ENCODE data around the gene IL9R.
"Not testable (repeated sequence)": the region's sequence is repeated elsewhere in the genome, so short reads cannot be mapped to it uniquely, and the experiment has no call there.

Gene IL9R

DNA sequence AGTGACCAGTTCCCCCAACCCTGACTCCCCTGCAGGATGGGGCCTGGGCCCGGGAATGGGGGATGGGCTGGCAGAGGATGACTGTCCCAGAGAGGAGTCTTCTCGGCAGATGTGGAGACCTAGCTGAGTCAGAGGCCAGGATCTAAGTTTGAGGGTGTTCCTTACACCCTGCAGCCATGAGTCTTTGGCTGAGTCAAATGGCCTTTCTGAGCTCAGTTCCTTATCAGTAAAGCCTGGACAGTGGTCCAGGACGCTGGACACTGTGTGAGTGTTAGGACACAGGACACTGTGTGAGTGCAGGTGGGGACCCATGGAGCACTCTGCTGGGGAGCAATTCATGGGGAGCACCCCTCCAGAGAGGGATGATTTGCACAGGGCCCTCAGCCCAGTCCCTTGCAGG lies 5.0 kb downstream of the IL9R start:
- Histone ChIP-seq H2BK5ac (ENCODE audit: low read length) (no peak overlapping the region), H3K23ac (ENCODE audit: low read length) (no peak overlapping the region), H4K5ac (ENCODE audit: low read length) (no peak overlapping the region), H2BK15ac (replicated peaks; ENCODE audit: low read depth) (no peak overlapping the region), H3K79me2 (ENCODE audit: control insufficient read depth, insufficient read depth, low read length) (no peaks in the 10 kb centered on the region), H4K8ac (ENCODE audit: low read depth, low read length) (no peak overlapping the region), H3K79me1 (ENCODE audit: low read length) (no peaks in the 10 kb centered on the region), H2BK120ac (ENCODE audit: low read depth, low read length) (no peak overlapping the region), H2AK5ac (ENCODE audit: low read length) (no peak overlapping the region), H3K4me3 (ENCODE audit: low read length) (no peak overlapping the region), H3K27me3 (ENCODE audit: insufficient read depth, low read length, poor library complexity) (no peaks in the 10 kb centered on the region), H3K27ac (ENCODE audit: low read depth, low read length) (no peak overlapping the region), H3K56ac (ENCODE audit: low read length) (no peak overlapping the region), H3K4ac (ENCODE audit: low read depth, low read length) (no peak overlapping the region), H3K9ac (ENCODE audit: low read length) (no peak overlapping the region), H3K18ac (ENCODE audit: low read length) (no peak overlapping the region), H3K4me1 (ENCODE audit: control insufficient read depth, low read depth, low read length) (no peaks in the 10 kb centered on the region), H3K36me3 (ENCODE audit: control insufficient read depth, insufficient read depth, low read length) (no peaks in the 10 kb centered on the region), H3K4me2 (ENCODE audit: low read length) (no peak overlapping the region)
- no peak for DNase-seq
- WGBS (ENCODE audit: extremely low coverage, insufficient coverage, low lambda C conversion rate): no CpG with 5 or more reads among the region's 3 CpGs

DNA sequence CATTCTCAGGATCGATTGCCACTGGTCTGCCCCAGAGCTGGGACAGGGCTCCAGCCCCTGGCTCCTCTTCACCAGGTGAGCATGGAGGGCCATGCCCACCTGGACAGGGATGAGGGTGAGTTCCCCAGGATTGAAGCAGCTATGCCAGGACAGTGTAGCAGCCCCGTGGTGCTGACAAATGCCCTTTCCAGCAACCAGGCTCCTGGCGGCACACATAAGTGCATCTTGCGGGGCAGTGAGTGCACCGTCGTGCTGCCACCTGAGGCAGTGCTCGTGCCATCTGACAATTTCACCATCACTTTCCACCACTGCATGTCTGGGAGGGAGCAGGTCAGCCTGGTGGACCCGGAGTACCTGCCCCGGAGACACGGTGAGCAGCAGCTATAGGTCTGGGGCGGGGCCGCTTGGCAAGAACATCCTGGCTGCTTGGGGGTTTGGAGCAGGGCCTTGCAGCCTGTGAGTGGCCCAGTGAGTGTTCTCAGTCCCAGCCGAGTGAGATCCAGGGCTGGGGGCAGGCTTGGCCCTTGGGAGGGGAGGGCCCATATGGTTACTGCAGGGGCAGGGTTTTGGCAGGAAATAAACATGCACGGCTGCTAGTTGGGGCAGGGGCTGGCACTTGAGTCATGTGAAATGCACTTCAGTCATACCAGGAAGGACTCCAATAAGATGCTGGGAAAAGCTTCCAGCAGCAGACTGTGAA lies 6.1 kb downstream of the IL9R start:
- DNase-seq: no peak
- H3K4me2 ChIP-seq (ENCODE audit: low read length): no peak overlapping the region
- H3K23ac ChIP-seq (ENCODE audit: low read length): no peak overlapping the region
- no peak overlapping the region for H3K18ac ChIP-seq (ENCODE audit: low read length)
- no peak overlapping the region for H2BK120ac ChIP-seq (ENCODE audit: low read depth, low read length)
- no peak overlapping the region for H3K9ac ChIP-seq (ENCODE audit: low read length)
- no peak overlapping the region for H2BK15ac ChIP-seq (replicated peaks; ENCODE audit: low read depth)
- no peaks in the 10 kb centered on the region for H3K4me1 ChIP-seq (ENCODE audit: control insufficient read depth, low read depth, low read length)
- H4K5ac ChIP-seq (ENCODE audit: low read length): no peak overlapping the region
- H3K27ac ChIP-seq (ENCODE audit: low read depth, low read length): no peak overlapping the region
- WGBS (ENCODE audit: extremely low coverage, insufficient coverage, low lambda C conversion rate): no CpG with 5 or more reads among the region's 14 CpGs
- H3K79me2 ChIP-seq (ENCODE audit: control insufficient read depth, insufficient read depth, low read length): no peaks in the 10 kb centered on the region
- no peak overlapping the region for H2AK5ac ChIP-seq (ENCODE audit: low read length)
- no peaks in the 10 kb centered on the region for H3K27me3 ChIP-seq (ENCODE audit: insufficient read depth, low read length, poor library complexity)
- H2BK5ac ChIP-seq (ENCODE audit: low read length): no peak overlapping the region
- H3K56ac ChIP-seq (ENCODE audit: low read length): no peak overlapping the region
- H3K79me1 ChIP-seq (ENCODE audit: low read length): no peaks in the 10 kb centered on the region
- H4K8ac ChIP-seq (ENCODE audit: low read depth, low read length): no peak overlapping the region
- H3K4me3 ChIP-seq (ENCODE audit: low read length): no peak overlapping the region
- H3K36me3 ChIP-seq (ENCODE audit: control insufficient read depth, insufficient read depth, low read length): no peaks in the 10 kb centered on the region
- H3K4ac ChIP-seq (ENCODE audit: low read depth, low read length): no peak overlapping the region

DNA sequence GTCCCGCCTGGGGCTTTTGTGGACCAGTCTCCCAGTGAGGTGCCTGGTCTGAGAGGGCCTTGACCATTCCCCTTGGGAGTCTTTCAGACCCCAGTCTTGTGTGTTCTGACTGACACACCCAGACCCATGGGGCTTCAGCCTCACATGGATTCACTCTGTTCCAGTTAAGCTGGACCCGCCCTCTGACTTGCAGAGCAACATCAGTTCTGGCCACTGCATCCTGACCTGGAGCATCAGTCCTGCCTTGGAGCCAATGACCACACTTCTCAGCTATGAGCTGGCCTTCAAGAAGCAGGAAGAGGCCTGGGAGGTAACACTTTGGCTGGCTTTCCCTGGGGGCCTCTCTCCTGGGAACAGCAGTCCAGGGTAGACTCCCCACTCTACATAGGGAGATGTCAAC lies 6.8 kb downstream of the IL9R start:
- no CpG with 5 or more reads among the region's 2 CpGs for whole genome bisulfite sequencing (ENCODE audit: extremely low coverage, insufficient coverage, low lambda C conversion rate)

DNA sequence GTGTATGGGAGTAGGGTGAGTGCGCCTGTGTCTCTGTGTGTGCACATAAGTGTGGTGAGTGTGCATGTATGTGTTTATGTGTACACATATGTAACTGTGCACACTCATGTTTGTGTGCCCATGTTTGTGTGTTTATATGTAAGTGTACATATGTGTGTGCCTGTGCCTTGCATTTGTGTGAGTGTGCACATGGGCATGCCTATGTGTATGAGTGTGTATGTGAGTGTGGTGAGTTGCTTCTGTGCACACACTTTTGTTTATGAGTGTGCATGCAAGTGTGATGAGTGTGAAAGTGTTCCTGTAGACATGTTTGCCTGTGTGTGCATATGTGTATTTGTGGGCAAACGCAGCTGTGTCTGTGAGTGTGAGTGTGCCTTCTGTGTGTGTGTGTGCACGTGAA lies 7.2 kb downstream of the IL9R start:
- Histone ChIP-seq H3K4me2 (ENCODE audit: low read length) (no peak overlapping the region), H2BK5ac (ENCODE audit: low read length) (no peak overlapping the region), H3K9ac (ENCODE audit: low read length) (no peak overlapping the region), H3K4me3 (ENCODE audit: low read length) (no peak overlapping the region), H3K18ac (ENCODE audit: low read length) (no peak overlapping the region), H3K36me3 (ENCODE audit: control insufficient read depth, insufficient read depth, low read length) (no peaks in the 10 kb centered on the region), H3K4ac (ENCODE audit: low read depth, low read length) (no peak overlapping the region), H3K23ac (ENCODE audit: low read length) (no peak overlapping the region), H3K79me1 (ENCODE audit: low read length) (no peaks in the 10 kb centered on the region), H2AK5ac (ENCODE audit: low read length) (no peak overlapping the region), H3K27me3 (ENCODE audit: insufficient read depth, low read length, poor library complexity) (no peaks in the 10 kb centered on the region), H4K5ac (ENCODE audit: low read length) (no peak overlapping the region), H3K4me1 (ENCODE audit: control insufficient read depth, low read depth, low read length) (no peaks in the 10 kb centered on the region), H3K56ac (ENCODE audit: low read length) (no peak overlapping the region), H4K8ac (ENCODE audit: low read depth, low read length) (no peak overlapping the region), H3K27ac (ENCODE audit: low read depth, low read length) (no peak overlapping the region), H3K79me2 (ENCODE audit: control insufficient read depth, insufficient read depth, low read length) (no peaks in the 10 kb centered on the region), H2BK15ac (replicated peaks; ENCODE audit: low read depth) (no peak overlapping the region), H2BK120ac (ENCODE audit: low read depth, low read length) (no peak overlapping the region)
- DNase-seq: no peak
- WGBS (ENCODE audit: extremely low coverage, insufficient coverage, low lambda C conversion rate): no CpG with 5 or more reads among the region's 3 CpGs

More for the DNA sequence above, 6.8 kb downstream of the IL9R start:
- Histone ChIP-seq H3K23ac (ENCODE audit: low read length) (no peak overlapping the region), H2BK15ac (replicated peaks; ENCODE audit: low read depth) (no peak overlapping the region), H3K79me2 (ENCODE audit: control insufficient read depth, insufficient read depth, low read length) (no peaks in the 10 kb centered on the region), H2BK5ac (ENCODE audit: low read length) (no peak overlapping the region), H3K4me1 (ENCODE audit: control insufficient read depth, low read depth, low read length) (no peaks in the 10 kb centered on the region), H4K5ac (ENCODE audit: low read length) (no peak overlapping the region), H3K36me3 (ENCODE audit: control insufficient read depth, insufficient read depth, low read length) (no peaks in the 10 kb centered on the region), H3K4me2 (ENCODE audit: low read length) (no peak overlapping the region), H2BK120ac (ENCODE audit: low read depth, low read length) (no peak overlapping the region), H3K79me1 (ENCODE audit: low read length) (no peaks in the 10 kb centered on the region), H3K18ac (ENCODE audit: low read length) (no peak overlapping the region), H3K4me3 (ENCODE audit: low read length) (no peak overlapping the region), H3K27ac (ENCODE audit: low read depth, low read length) (no peak overlapping the region), H2AK5ac (ENCODE audit: low read length) (no peak overlapping the region), H3K4ac (ENCODE audit: low read depth, low read length) (no peak overlapping the region), H3K9ac (ENCODE audit: low read length) (no peak overlapping the region), H4K8ac (ENCODE audit: low read depth, low read length) (no peak overlapping the region), H3K27me3 (ENCODE audit: insufficient read depth, low read length, poor library complexity) (no peaks in the 10 kb centered on the region), H3K56ac (ENCODE audit: low read length) (no peak overlapping the region)
- DNase-seq: no peak

DNA sequence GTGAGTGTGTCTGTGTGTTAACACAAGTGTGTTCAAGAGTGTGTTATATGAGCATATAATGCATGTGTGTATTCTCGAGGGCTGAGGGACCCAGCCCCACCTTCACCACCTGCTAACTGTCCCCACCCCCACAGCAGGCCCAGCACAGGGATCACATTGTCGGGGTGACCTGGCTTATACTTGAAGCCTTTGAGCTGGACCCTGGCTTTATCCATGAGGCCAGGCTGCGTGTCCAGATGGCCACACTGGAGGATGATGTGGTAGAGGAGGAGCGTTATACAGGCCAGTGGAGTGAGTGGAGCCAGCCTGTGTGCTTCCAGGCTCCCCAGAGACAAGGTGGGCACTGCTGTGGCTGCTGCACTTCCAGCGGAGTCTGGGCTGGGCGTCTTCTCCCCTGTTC lies 7.6 kb downstream of the IL9R start:
- no peaks in the 10 kb centered on the region for H3K79me2 ChIP-seq (ENCODE audit: control insufficient read depth, insufficient read depth, low read length)

DNA sequence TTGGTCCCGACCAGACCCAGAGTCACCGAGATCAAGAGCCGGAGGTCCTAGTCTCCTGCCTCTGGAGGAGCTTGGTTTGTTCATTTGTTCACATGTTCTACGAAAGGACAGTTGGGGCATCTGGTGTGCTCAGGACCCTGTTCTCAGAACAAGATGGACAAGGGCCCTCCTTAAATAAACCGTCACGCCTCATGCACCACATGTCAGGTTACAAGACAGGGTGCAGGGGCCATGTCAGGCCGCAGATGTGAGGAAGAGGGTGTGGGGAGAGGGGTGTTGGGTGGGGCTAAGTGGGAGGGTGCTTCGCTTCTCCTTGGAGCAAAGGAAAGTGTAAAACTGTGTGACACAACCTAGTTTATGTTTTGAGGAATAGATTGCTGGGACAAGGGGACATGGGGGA lies 9.0 kb downstream of the IL9R start:
- H3K4me1 ChIP-seq (ENCODE audit: control insufficient read depth, low read depth, low read length); H3K4me2 ChIP-seq (ENCODE audit: low read length); H3K79me2 ChIP-seq (ENCODE audit: control insufficient read depth, insufficient read depth, low read length); H3K23ac ChIP-seq (ENCODE audit: low read length); H3K56ac ChIP-seq (ENCODE audit: low read length); H3K9ac ChIP-seq (ENCODE audit: low read length); H3K27me3 ChIP-seq (ENCODE audit: insufficient read depth, low read length, poor library complexity); H3K27ac ChIP-seq (ENCODE audit: low read depth, low read length); H2BK5ac ChIP-seq (ENCODE audit: low read length); H4K5ac ChIP-seq (ENCODE audit: low read length); H4K8ac ChIP-seq (ENCODE audit: low read depth, low read length); H3K79me1 ChIP-seq (ENCODE audit: low read length); H2AK5ac ChIP-seq (ENCODE audit: low read length); H3K4me3 ChIP-seq (ENCODE audit: low read length); H3K36me3 ChIP-seq (ENCODE audit: control insufficient read depth, insufficient read depth, low read length); H2BK15ac ChIP-seq (replicated peaks; ENCODE audit: low read depth); H3K18ac ChIP-seq (ENCODE audit: low read length); H2BK120ac ChIP-seq (ENCODE audit: low read depth, low read length); DNase-seq; H3K4ac ChIP-seq (ENCODE audit: low read depth, low read length): not testable (repeated sequence)
- no CpG with 5 or more reads among the region's 8 CpGs for WGBS (ENCODE audit: extremely low coverage, insufficient coverage, low lambda C conversion rate)

More for the DNA sequence above, 7.6 kb downstream of the IL9R start:
- no peak overlapping the region for H2BK15ac ChIP-seq (replicated peaks; ENCODE audit: low read depth)
- H3K27ac ChIP-seq (ENCODE audit: low read depth, low read length): no peak overlapping the region
- H2BK120ac ChIP-seq (ENCODE audit: low read depth, low read length): no peak overlapping the region
- no peak overlapping the region for H4K8ac ChIP-seq (ENCODE audit: low read depth, low read length)
- H3K79me1 ChIP-seq (ENCODE audit: low read length): no peaks in the 10 kb centered on the region
- no peak overlapping the region for H3K9ac ChIP-seq (ENCODE audit: low read length)
- no peak overlapping the region for H3K56ac ChIP-seq (ENCODE audit: low read length)
- no peak overlapping the region for H2AK5ac ChIP-seq (ENCODE audit: low read length)
- no peak overlapping the region for H4K5ac ChIP-seq (ENCODE audit: low read length)
- no peak overlapping the region for H3K18ac ChIP-seq (ENCODE audit: low read length)
- H3K23ac ChIP-seq (ENCODE audit: low read length): no peak overlapping the region
- H3K36me3 ChIP-seq (ENCODE audit: control insufficient read depth, insufficient read depth, low read length): no peaks in the 10 kb centered on the region
- no peaks in the 10 kb centered on the region for H3K27me3 ChIP-seq (ENCODE audit: insufficient read depth, low read length, poor library complexity)
- no peak overlapping the region for H2BK5ac ChIP-seq (ENCODE audit: low read length)
- no peak overlapping the region for H3K4ac ChIP-seq (ENCODE audit: low read depth, low read length)
- DNase-seq: no peak
- H3K4me1 ChIP-seq (ENCODE audit: control insufficient read depth, low read depth, low read length): no peaks in the 10 kb centered on the region
- no CpG with 5 or more reads among the region's 6 CpGs for WGBS (ENCODE audit: extremely low coverage, insufficient coverage, low lambda C conversion rate)
- no peak overlapping the region for H3K4me3 ChIP-seq (ENCODE audit: low read length)
- H3K4me2 ChIP-seq (ENCODE audit: low read length): no peak overlapping the region

All from mesendoderm (in vitro differentiated cells).